ENCODE results near the gene ARID5A. TPM values are rescaled to one million over a fixed set of nuclear protein-coding genes. Genes with fewer than 3 reads are reported as not detected.

ARID5A gene
- polyA plus RNA-seq, 1 donor, result 7.5 TPM

DNA sequence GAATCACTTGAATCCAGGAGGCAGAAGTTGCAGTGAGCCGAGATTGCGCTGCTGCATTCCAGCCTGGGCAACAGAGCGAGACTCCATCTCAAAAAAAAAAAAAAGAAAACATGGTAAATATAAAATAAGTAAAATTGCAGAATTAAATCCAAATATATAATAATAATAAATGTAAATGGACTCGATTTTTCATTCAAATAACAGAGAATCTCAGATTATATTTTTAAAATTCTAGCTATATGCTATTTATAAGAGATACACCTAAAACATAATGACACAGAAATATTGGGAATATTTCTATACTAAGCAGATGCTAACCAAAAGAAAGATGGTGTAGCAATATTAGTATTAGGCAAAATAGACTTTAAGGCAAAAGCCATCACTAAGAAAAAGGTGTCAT is 16.3 kb upstream of the ARID5A start:
- Histone ChIP-seq H3K9me3 (ENCODE audit: control insufficient read depth, low read depth, low read length) (no peaks in the 10 kb centered on the region), H3K27ac (ENCODE audit: low read length) (no peak overlapping the region), H3K27me3 (ENCODE audit: control insufficient read depth, insufficient read depth, low read length) (peaks cover 8% of the 10 kb centered on the region), H3K4me1 (ENCODE audit: control insufficient read depth, insufficient read depth, low read length) (no peaks in the 10 kb centered on the region), H3K36me3 (ENCODE audit: control insufficient read depth, insufficient read depth, low read length) (no peaks in the 10 kb centered on the region), H3K4me3 (ENCODE audit: low read length) (no peak overlapping the region)
- 67% methylated on average over 1 of the region's 4 CpGs for WGBS (ENCODE audit: insufficient coverage, low lambda C conversion rate)
- no peak for DNase-seq

GRCh38 chr2:96520697-96521096 is 15.9 kb upstream of the ARID5A start:
- peaks cover 10% of the 10 kb centered on the region for H3K27me3 ChIP-seq (ENCODE audit: control insufficient read depth, insufficient read depth, low read length)
- no peaks in the 10 kb centered on the region for H3K9me3 ChIP-seq (ENCODE audit: control insufficient read depth, low read depth, low read length)
- no peak for DNase-seq
- no CpG with 5 or more reads among the region's 3 CpGs for WGBS (ENCODE audit: insufficient coverage, low lambda C conversion rate)
- H3K27ac ChIP-seq (ENCODE audit: low read length), result no peak overlapping the region
- no peak overlapping the region for H3K4me3 ChIP-seq (ENCODE audit: low read length)
- H3K4me1 ChIP-seq (ENCODE audit: control insufficient read depth, insufficient read depth, low read length), result no peaks in the 10 kb centered on the region
- H3K36me3 ChIP-seq (ENCODE audit: control insufficient read depth, insufficient read depth, low read length), result no peaks in the 10 kb centered on the region

GRCh38 chr2:96521219-96521618 is 15.3 kb upstream of the ARID5A start:
- H3K9me3 ChIP-seq (ENCODE audit: control insufficient read depth, low read depth, low read length), result no peaks in the 10 kb centered on the region
- H3K4me1 ChIP-seq (ENCODE audit: control insufficient read depth, insufficient read depth, low read length), result no peaks in the 10 kb centered on the region
- no CpG with 5 or more reads among the region's 2 CpGs for WGBS (ENCODE audit: insufficient coverage, low lambda C conversion rate)
- no peak for DNase-seq
- no peak overlapping the region for H3K27ac ChIP-seq (ENCODE audit: low read length)
- no peak overlapping the region for H3K4me3 ChIP-seq (ENCODE audit: low read length)
- peaks cover 13% of the 10 kb centered on the region for H3K27me3 ChIP-seq (ENCODE audit: control insufficient read depth, insufficient read depth, low read length)
- H3K36me3 ChIP-seq (ENCODE audit: control insufficient read depth, insufficient read depth, low read length), result no peaks in the 10 kb centered on the region

DNA sequence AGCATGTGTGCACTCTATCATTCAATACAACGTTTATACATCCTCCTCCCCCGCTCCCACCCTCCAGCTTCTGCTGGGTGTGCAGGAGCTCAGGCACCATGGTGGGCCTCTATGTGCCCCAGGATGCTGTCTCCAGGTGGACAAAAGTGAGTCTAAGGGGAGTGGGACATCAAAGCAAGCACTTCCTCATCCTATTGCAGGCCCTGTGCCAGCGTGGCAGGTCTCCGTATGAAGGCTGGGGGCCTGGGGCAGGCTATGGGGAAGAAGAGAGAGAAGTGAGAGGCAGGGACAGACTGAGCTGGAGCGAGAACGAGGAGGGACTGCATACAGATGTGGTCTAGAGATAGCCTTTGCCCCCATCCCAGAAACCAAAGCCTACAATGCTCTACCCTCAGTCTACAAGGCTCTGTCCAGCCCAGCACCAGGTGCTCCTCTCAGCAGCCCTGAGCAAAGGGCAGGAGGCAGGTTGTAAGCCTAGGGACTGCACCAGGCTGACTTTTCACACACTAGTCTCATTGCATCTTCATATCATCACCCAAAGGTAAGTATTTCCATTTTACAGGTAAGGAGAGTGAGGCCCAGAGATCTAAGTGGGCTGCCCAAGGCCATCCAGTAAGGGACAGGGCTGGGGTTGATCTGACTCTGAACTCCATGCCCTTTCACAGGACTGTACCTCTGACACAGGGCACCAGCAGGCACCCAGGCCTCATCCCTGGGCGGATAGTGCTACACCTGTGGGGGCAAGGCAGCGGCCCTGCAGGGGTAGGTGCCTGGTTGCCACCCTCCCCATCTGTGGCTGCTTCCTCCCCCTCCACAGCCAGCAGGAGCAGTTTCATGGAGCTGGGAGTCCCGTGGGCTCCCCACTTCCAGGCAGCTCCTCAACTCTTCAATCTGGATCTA is 14.0 kb upstream of the ARID5A start:
- no CpG with 5 or more reads among the region's 9 CpGs for WGBS (ENCODE audit: insufficient coverage, low lambda C conversion rate)
- Histone ChIP-seq H3K9me3 (ENCODE audit: control insufficient read depth, low read depth, low read length) (no peaks in the 10 kb centered on the region), H3K4me1 (ENCODE audit: control insufficient read depth, insufficient read depth, low read length) (no peaks in the 10 kb centered on the region), H3K27me3 (ENCODE audit: control insufficient read depth, insufficient read depth, low read length) (peaks cover 22% of the 10 kb centered on the region), H3K36me3 (ENCODE audit: control insufficient read depth, insufficient read depth, low read length) (no peaks in the 10 kb centered on the region), H3K4me3 (ENCODE audit: low read length) (no peak overlapping the region), H3K27ac (ENCODE audit: low read length) (no peak overlapping the region)
- no peak for DNase-seq

GRCh38 chr2:96523659-96524481 is 12.7 kb upstream of the ARID5A start:
- WGBS (ENCODE audit: insufficient coverage, low lambda C conversion rate), result no CpG with 5 or more reads among the region's 11 CpGs
- DNase-seq, result no peak
- Histone ChIP-seq H3K9me3 (ENCODE audit: control insufficient read depth, low read depth, low read length) (no peaks in the 10 kb centered on the region), H3K27ac (ENCODE audit: low read length) (no peak overlapping the region), H3K4me3 (ENCODE audit: low read length) (no peak overlapping the region), H3K27me3 (ENCODE audit: control insufficient read depth, insufficient read depth, low read length) (peaks cover 36% of the 10 kb centered on the region), H3K4me1 (ENCODE audit: control insufficient read depth, insufficient read depth, low read length) (no peaks in the 10 kb centered on the region), H3K36me3 (ENCODE audit: control insufficient read depth, insufficient read depth, low read length) (no peaks in the 10 kb centered on the region)

DNA sequence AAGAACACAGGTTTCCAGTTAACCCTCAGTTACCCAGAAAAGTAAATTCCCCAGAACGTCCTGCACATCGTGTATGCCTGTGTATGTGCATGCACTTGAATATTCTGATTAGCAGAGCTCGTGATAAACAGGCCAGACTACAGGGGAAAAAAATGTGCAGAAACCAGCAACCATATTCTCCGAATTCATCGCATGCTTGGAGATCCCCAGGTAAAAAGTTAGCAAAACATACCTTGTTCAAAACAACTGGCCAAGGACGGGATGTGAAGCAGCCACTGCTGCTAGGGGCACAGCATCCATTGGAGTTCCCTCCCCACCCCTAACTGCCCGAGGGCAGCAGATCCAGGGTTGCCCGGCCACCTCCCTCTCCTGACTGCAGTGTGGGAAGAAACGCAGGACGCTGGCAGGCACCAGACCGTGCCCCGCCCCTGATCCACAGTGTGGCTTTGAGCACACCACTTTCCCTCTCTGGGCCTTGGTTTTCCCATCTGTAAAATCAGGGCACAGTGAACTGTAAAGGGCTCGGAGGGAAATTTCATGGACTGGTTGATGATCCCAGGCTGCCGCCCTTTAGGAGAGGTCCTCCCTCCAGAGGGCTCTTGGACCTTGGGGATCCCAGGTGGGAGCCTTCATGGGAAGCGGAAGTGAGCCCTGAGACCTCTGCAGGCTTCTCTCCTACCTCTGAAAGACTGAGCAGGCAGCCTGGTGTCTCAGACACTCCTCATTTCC is 11.9 kb upstream of the ARID5A start:
- H3K36me3 ChIP-seq (ENCODE audit: control insufficient read depth, insufficient read depth, low read length), result no peaks in the 10 kb centered on the region
- no CpG with 5 or more reads among the region's 15 CpGs for WGBS (ENCODE audit: insufficient coverage, low lambda C conversion rate)
- H3K4me3 ChIP-seq (ENCODE audit: low read length), result no peak overlapping the region
- DNase-seq, result no peak
- H3K4me1 ChIP-seq (ENCODE audit: control insufficient read depth, insufficient read depth, low read length), result no peaks in the 10 kb centered on the region
- H3K9me3 ChIP-seq (ENCODE audit: control insufficient read depth, low read depth, low read length), result no peaks in the 10 kb centered on the region
- H3K27me3 ChIP-seq (ENCODE audit: control insufficient read depth, insufficient read depth, low read length), result peaks cover 42% of the 10 kb centered on the region
- H3K27ac ChIP-seq (ENCODE audit: low read length), result no peak overlapping the region

DNA sequence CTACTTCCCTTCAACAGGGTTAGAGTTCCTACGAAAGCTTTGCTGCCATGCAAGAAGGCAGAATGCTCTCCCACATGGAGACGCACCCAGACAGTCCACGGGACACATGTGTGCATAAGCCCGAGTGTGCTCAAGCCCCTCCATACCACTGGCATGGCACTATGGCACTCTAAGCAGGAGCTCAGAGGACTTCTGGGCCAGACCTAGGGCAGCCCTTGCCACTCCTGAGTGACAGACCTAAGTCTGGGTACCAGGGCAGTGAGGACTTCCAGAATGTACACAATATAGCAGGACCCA is 11.4 kb upstream of the ARID5A start:
- H3K9me3 ChIP-seq (ENCODE audit: control insufficient read depth, low read depth, low read length), result no peaks in the 10 kb centered on the region
- WGBS (ENCODE audit: insufficient coverage, low lambda C conversion rate), result no CpG with 5 or more reads among the region's 4 CpGs
- no peak for DNase-seq
- H3K27ac ChIP-seq (ENCODE audit: low read length), result no peak overlapping the region
- no peak overlapping the region for H3K4me3 ChIP-seq (ENCODE audit: low read length)
- peaks cover 44% of the 10 kb centered on the region for H3K27me3 ChIP-seq (ENCODE audit: control insufficient read depth, insufficient read depth, low read length)
- H3K4me1 ChIP-seq (ENCODE audit: control insufficient read depth, insufficient read depth, low read length), result no peaks in the 10 kb centered on the region
- H3K36me3 ChIP-seq (ENCODE audit: control insufficient read depth, insufficient read depth, low read length), result no peaks in the 10 kb centered on the region

DNA sequence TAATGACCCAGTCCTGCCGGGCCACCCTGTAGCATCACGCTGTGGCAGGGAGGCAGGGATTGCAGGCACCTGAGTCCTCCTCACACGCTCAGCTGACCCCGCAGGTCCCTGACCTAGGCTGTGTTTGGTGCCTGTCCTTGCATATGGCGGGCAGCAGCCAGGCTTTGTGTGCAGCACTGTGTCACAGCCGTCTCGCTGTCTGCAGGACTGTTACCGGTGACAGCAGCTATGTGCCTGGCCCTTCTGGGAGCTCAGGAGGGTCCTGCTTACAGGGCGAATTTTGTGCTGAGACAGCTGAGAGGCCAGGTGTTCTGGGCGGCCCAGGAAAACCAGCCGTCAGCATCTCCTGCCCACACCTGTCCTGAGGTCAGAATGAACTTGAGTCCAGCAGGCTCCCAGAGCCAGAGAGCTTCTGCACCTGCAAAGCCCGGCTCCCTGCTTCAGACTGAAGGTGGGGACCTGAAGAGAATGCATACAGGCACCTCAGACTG is 10.4 kb upstream of the ARID5A start:
- Histone ChIP-seq H3K27me3 (ENCODE audit: control insufficient read depth, insufficient read depth, low read length) (peaks cover 45% of the 10 kb centered on the region), H3K9me3 (ENCODE audit: control insufficient read depth, low read depth, low read length) (no peaks in the 10 kb centered on the region), H3K27ac (ENCODE audit: low read length) (no peak overlapping the region), H3K4me1 (ENCODE audit: control insufficient read depth, insufficient read depth, low read length) (no peaks in the 10 kb centered on the region), H3K36me3 (ENCODE audit: control insufficient read depth, insufficient read depth, low read length) (no peaks in the 10 kb centered on the region), H3K4me3 (ENCODE audit: low read length) (no peak overlapping the region)
- DNase-seq, result no peak
- no CpG with 5 or more reads among the region's 12 CpGs for WGBS (ENCODE audit: insufficient coverage, low lambda C conversion rate)

DNA sequence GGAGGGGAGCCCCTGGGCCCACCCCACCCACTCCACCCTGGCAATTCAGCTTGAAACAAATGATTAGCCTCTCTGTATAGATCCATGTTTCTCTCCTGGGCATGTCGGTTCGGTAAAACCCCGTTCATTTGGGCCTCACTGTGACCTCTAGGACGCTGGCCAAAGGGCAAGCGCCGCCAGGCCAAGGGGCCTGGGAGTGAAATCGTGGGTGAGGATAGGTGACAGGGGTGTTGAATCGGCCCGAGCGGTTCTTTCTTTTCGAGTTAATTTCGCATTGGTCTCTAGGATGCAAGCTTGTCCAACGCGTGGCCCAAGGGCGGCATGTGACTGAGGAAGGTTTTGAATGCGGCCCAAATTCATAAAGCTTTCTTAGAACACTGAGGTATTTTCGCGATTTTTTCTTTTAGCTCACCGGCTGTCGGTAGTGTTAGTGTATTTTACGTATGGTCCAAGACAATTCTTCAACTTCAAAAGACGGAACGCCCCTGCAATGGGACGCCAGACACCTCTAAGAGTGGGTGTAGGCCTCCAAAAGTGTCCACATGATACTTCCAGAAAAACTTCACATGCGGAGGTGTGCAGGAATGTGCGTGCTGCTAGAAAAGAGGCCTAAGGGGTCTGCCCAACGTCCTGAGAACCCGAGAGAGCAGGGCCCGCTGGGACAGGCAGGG is 9.8 kb upstream of the ARID5A start:
- WGBS (ENCODE audit: insufficient coverage, low lambda C conversion rate), result 100% methylated on average over 2 of the region's 29 CpGs
- H3K4me3 ChIP-seq (ENCODE audit: low read length), result peak overlapping the region; percentile 41
- H3K36me3 ChIP-seq (ENCODE audit: control insufficient read depth, insufficient read depth, low read length), result no peaks in the 10 kb centered on the region
- DNase-seq, result no peak
- H3K27me3 ChIP-seq (ENCODE audit: control insufficient read depth, insufficient read depth, low read length), result peaks cover 45% of the 10 kb centered on the region
- H3K27ac ChIP-seq (ENCODE audit: low read length), result no peak overlapping the region
- peaks cover 4% of the 10 kb centered on the region for H3K4me1 ChIP-seq (ENCODE audit: control insufficient read depth, insufficient read depth, low read length)
- no peaks in the 10 kb centered on the region for H3K9me3 ChIP-seq (ENCODE audit: control insufficient read depth, low read depth, low read length)

Measured in large intestine (tissue), 3 donors.